Fibroblast of pulmonary artery (primary cell): Measurements from ENCODE around the gene TMEM131L.

Experiments used
- DNase-seq: peaks from one replicate; pipeline ENCODE4 v3.0.0-alpha.2; 2010; ENCODE audit warnings: low read depth
- H3K4me3 ChIP-seq: replicated peaks from 2 replicates; pipeline ENCODE4 v1.5.1; 2011; ENCODE audit warnings: low read depth, mild to moderate bottlenecking, control low read depth, low read length, moderate library complexity
- CTCF ChIP-seq: IDR thresholded peaks from 2 replicates; pipeline ENCODE4 v1.5.1; 2011; ENCODE audit warnings: mild to moderate bottlenecking, control low read depth, low read length, inconsistent platforms; ENCODE audit errors: missing control alignments

Gene TMEM131L

GRCh38 chr4:153651116-153651515 is 185.0 kb downstream of the TMEM131L start:
- no peak overlapping the region for H3K4me3 ChIP-seq
- DNase-seq: no peak

DNA sequence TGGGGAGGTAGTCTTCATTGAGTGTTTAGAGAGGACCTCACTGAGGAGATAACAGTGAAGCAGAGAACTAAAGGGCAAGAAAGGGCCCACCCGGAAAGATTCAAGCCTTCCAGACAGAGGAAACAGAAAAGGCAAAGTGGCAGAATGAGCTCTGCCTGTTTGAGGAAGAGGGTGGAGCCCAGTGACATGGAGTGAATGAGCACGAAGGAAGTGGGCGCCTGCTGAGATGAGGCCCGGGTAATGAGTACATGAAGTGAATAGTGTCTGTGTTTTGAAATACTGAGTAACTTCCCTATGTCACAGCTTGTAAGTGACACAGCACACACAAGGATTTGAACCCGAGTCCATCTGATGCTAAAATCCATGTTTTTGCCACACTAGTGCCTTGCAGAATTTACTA is 185.4 kb downstream of the TMEM131L start:
- no peak for DNase-seq
- TF ChIP-seq CTCF: no peak
- no peak overlapping the region for H3K4me3 ChIP-seq

More at GRCh38 chr4:153651116-153651515, 185.0 kb downstream of the TMEM131L start:
- TF ChIP-seq CTCF: no peak

DNA sequence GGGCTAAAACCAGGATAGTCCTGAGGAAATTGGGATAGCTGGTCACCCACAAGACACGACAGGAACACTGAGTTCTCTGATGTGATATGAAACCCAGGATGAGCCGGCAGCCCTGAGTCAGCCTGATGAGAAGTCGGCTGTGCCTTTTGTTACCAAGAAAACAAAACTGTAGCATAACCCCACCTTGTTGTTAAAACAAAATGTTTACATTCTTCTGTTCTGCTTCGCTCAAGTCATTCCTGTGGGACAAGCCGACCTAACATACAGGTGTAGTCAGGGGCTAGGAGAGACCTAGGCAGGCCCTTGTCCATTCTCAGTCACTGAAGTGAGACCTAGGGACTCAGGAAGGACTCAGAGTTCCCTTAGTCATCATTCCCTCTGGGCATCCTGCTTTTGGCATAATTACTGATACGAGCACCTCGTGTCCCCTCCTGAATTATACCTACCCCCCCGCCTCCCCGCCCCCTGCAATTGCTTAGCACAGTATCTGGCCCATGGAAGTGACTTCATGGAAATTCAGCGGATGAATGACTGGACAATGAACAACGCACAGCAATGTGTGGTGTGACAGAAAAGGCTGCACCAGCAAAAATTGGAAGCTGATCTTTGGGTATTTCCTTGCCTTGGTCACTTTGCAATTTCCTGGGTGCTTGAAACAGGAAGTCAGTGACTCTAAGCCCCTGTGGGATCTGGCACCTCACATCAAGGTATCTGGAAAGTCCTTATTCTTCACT is 186.1 kb downstream of the TMEM131L start:
- TF ChIP-seq CTCF: no peak
- DNase-seq: no peak
- no peak overlapping the region for H3K4me3 ChIP-seq

- DNase-seq: no peak
- H3K4me3 ChIP-seq: no peak overlapping the region
- no peak for TF ChIP-seq CTCF
Measured at GRCh38 chr4:153655002-153655541, 188.9 kb downstream of the TMEM131L start.

- TF ChIP-seq CTCF: no peak
- no peak overlapping the region for H3K4me3 ChIP-seq
- DNase-seq: peak; percentile 73
Measured at GRCh38 chr4:153655928-153656327, 189.8 kb downstream of the TMEM131L start.

DNA sequence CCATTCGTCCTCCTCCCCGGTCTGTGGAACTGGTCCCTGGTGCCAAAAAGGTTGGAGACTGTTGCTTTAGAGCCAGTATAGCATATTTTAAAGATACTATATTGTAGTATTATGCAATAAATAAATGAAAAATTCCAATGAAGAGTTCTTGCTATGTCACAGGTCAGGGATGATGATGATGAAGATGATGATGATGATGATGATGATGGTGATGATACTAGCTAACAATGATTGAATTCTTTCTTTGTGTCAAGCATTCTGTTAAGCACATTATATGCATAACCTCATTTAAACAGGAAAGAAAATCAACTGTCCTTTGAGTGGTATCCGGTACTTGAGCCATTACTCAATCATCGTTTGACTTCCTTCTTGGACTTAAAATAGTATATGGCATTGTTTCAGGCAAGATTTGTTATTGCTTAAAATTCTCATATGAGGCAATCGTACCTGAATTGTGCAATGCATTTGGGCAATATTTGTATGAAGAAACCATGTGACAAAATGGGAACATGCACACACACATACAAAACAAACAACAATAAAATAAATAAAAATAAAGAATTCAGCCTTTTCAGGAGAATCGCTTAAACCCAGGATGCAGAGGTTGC is 195.2 kb downstream of the TMEM131L start:
- peak; percentile 91 for DNase-seq
- TF ChIP-seq CTCF: no peak
- no peak overlapping the region for H3K4me3 ChIP-seq
